H1 (cell line): ENCODE data around the gene PPP1R14B. TPM values are rescaled to one million over a fixed set of nuclear protein-coding genes. Genes with fewer than 3 reads are reported as not detected.

Experiments used
- CTCF ChIA-PET: fragments of 300-600 bp; sonication (Branson Sonifier 250); formaldehyde crosslinking; loops from one replicate; lab custom pipeline; 2021; ENCODE audit not compliant: partially characterized antibody; lab: Charles Lee
- POLR2A ChIA-PET: fragments of 300-600 bp; sonication (Branson Sonifier 250); formaldehyde crosslinking; loops from one replicate; lab custom pipeline; 2021; ENCODE audit warnings: inconsistent platforms; ENCODE audit not compliant: partially characterized antibody; lab: Charles Lee
- DNase-seq, 2 experiments: peaks; one replicate each; pipeline versions ENCODE4 v3.0.0 to v3.0.0-alpha.2; 2010 to 2022; ENCODE audit warnings: low spot score in 2 of 2, low read depth in 1 of 2, mixed read lengths in 1 of 2
- FAIRE-seq: peaks from 2 replicates; lab custom pipeline; 2011; peaks lifted over from hg19 to GRCh38; lab: Jason Lieb, UNC
- H2AFZ ChIP-seq: 2 replicates; pipeline ENCODE4 v1.8.1; 2012; ENCODE audit warnings: low read length, inconsistent platforms
- H2AK5ac ChIP-seq: 2 replicates; pipeline ENCODE4 v1.6.1; 2013; ENCODE audit warnings: low read depth, low read length
- H2BK120ac ChIP-seq: replicated peaks from 2 replicates; pipeline ENCODE3; 2013; ENCODE audit warnings: low read depth, low read length, inconsistent platforms
- H2BK12ac ChIP-seq: 2 replicates; pipeline ENCODE4 v1.6.1; 2013; ENCODE audit warnings: low read depth, low read length
- H2BK15ac ChIP-seq: 2 replicates; pipeline ENCODE4 v1.6.1; 2013; ENCODE audit warnings: low read length
- H2BK20ac ChIP-seq: 2 replicates; pipeline ENCODE4 v1.6.1; 2013; ENCODE audit warnings: low read length
- H2BK5ac ChIP-seq: 2 replicates; pipeline ENCODE4 v1.6.1; 2013; ENCODE audit warnings: low read depth, low read length
- H3K14ac ChIP-seq: 2 replicates; pipeline ENCODE4 v1.6.1; 2013; ENCODE audit warnings: inconsistent platforms; ENCODE audit not compliant: insufficient read length
- H3K18ac ChIP-seq: 2 replicates; pipeline ENCODE4 v1.6.1; 2013; ENCODE audit warnings: low read length; ENCODE audit errors: extremely low read depth
- H3K23ac ChIP-seq: 2 replicates; pipeline ENCODE4 v1.6.1; 2013; ENCODE audit warnings: inconsistent platforms; ENCODE audit not compliant: insufficient read length
- H3K23me2 ChIP-seq: 2 replicates; pipeline ENCODE4 v1.6.1; 2013; ENCODE audit warnings: low read depth, low read length
- H3K27ac ChIP-seq: 2 replicates; pipeline ENCODE4 v1.6.1; 2011; ENCODE audit warnings: low read depth, low read length, inconsistent platforms
- H3K27me3 ChIP-seq, 4 experiments: replicated peaks in 1 of 4; 1 replicate in 1 of 4; 2 replicates in 3 of 4; pipeline versions ENCODE4 v1.6.1 to v1.8.1; 2011 to 2013; ENCODE audit warnings: low read length in 3 of 4, mild to moderate bottlenecking in 3 of 4, inconsistent platforms in 2 of 4, mixed read lengths in 2 of 4, moderate library complexity in 1 of 4; ENCODE audit not compliant: control insufficient read depth in 3 of 4, insufficient read depth in 3 of 4; ENCODE audit errors: extremely low read depth in 1 of 4
- H3K36me3 ChIP-seq, 4 experiments: 2 replicates each; pipeline versions ENCODE4 v1.6.1 to v1.8.1; 2011 to 2013; ENCODE audit warnings: mild to moderate bottlenecking in 4 of 4, low read length in 3 of 4, moderate library complexity in 2 of 4, control low read depth in 1 of 4, inconsistent platforms in 1 of 4; ENCODE audit not compliant: insufficient read depth in 4 of 4, control insufficient read depth in 2 of 4
- H3K4ac ChIP-seq: replicated peaks from 2 replicates; pipeline ENCODE3; 2013; ENCODE audit warnings: low read length, low read depth, mixed read lengths, inconsistent platforms; ENCODE audit not compliant: insufficient read length
- H3K4me1 ChIP-seq, 4 experiments: replicated peaks in 1 of 4; 1 replicate in 1 of 4; 2 replicates in 3 of 4; pipeline versions ENCODE4 v1.6.1 to v1.8.1; 2011 to 2013; ENCODE audit warnings: low read length in 3 of 4, inconsistent platforms in 2 of 4, mixed read lengths in 1 of 4; ENCODE audit not compliant: insufficient read depth in 4 of 4, control insufficient read depth in 3 of 4
- H3K4me2 ChIP-seq, 2 experiments: 2 replicates each; pipeline versions ENCODE4 v1.6.1 to v1.8.1; 2011 to 2013; ENCODE audit warnings: low read depth in 2 of 2, low read length in 2 of 2, control low read depth in 1 of 2, inconsistent platforms in 1 of 2, mild to moderate bottlenecking in 1 of 2; ENCODE audit not compliant: insufficient read depth in 1 of 2
- H3K4me3 ChIP-seq, 4 experiments: fragments of 200-600, 300-600 bp in 1 of 4; sonication (generic), shearing (Covaris generic), sonication (Bioruptor Twin) in 1 of 4; 2 replicates each; pipeline versions ENCODE4 v1.5.1 to v1.8.1; 2011 to 2016; ENCODE audit warnings: low read length in 4 of 4, low read depth in 3 of 4, control low read depth in 2 of 4, inconsistent platforms in 2 of 4, mild to moderate bottlenecking in 2 of 4, mixed read lengths in 1 of 4, moderate library complexity in 1 of 4; ENCODE audit not compliant: insufficient read depth in 2 of 4; ENCODE audit errors: extremely low read depth in 1 of 4
- H3K56ac ChIP-seq: replicated peaks from 2 replicates; pipeline ENCODE3; 2013; ENCODE audit warnings: low read depth, mild to moderate bottlenecking, mixed read lengths, low read length, inconsistent platforms; ENCODE audit not compliant: insufficient read length
- H3K79me1 ChIP-seq: 2 replicates; pipeline ENCODE4 v1.6.1; 2013; ENCODE audit warnings: low read depth, low read length, control low read depth
- H3K79me2 ChIP-seq, 2 experiments: 2 replicates each; pipeline versions ENCODE4 v1.6.1 to v1.8.1; 2012 to 2013; ENCODE audit warnings: low read length in 2 of 2, mild to moderate bottlenecking in 2 of 2, inconsistent platforms in 1 of 2; ENCODE audit not compliant: insufficient read depth in 2 of 2, control insufficient read depth in 1 of 2
- H3K9ac ChIP-seq, 4 experiments: replicated peaks in 1 of 4; 1 replicate in 1 of 4; 2 replicates in 3 of 4; pipeline versions ENCODE4 v1.6.1 to v1.8.1; 2011 to 2013; ENCODE audit warnings: low read depth in 3 of 4, low read length in 3 of 4, control low read depth in 2 of 4, mild to moderate bottlenecking in 2 of 4, moderate library complexity in 2 of 4, inconsistent platforms in 1 of 4; ENCODE audit errors: extremely low read depth in 1 of 4
- H3K9me3 ChIP-seq, 2 experiments: 2 replicates each; pipeline versions ENCODE4 v1.6.1 to v1.8.1; 2012 to 2013; ENCODE audit warnings: mild to moderate bottlenecking in 2 of 2, moderate library complexity in 2 of 2, control low read depth in 1 of 2, inconsistent platforms in 1 of 2, low read depth in 1 of 2, low read length in 1 of 2, mixed read lengths in 1 of 2; ENCODE audit not compliant: insufficient read depth in 2 of 2
- H4K20me1 ChIP-seq, 2 experiments: replicated peaks in 1 of 2; 2 replicates each; pipeline versions ENCODE3 to v1.8.1; 2011 to 2013; ENCODE audit warnings: inconsistent platforms in 2 of 2, low read length in 2 of 2, mild to moderate bottlenecking in 1 of 2; ENCODE audit not compliant: insufficient read depth in 2 of 2, control insufficient read depth in 1 of 2
- H4K5ac ChIP-seq: 2 replicates; pipeline ENCODE4 v1.6.1; 2013; ENCODE audit warnings: low read length, low read depth, mixed read lengths, inconsistent platforms; ENCODE audit not compliant: insufficient read length
- H4K8ac ChIP-seq: 2 replicates; pipeline ENCODE4 v1.8.0; 2013; ENCODE audit warnings: mild to moderate bottlenecking, moderate library complexity, low read length, inconsistent platforms; ENCODE audit not compliant: insufficient read depth; ENCODE audit errors: extremely low read depth
- H4K91ac ChIP-seq: replicated peaks from 2 replicates; pipeline ENCODE3; 2013; ENCODE audit warnings: low read length, mixed read lengths, inconsistent platforms; ENCODE audit not compliant: insufficient read length
- BRCA1 ChIP-seq: IDR thresholded peaks from 2 replicates; pipeline ENCODE4 v1.6.1; 2012; ENCODE audit warnings: low read depth, low read length, improper control_type of control experiment
- CTBP2 ChIP-seq: IDR thresholded peaks from 2 replicates; pipeline ENCODE4 v1.7.0; 2011; ENCODE audit warnings: borderline replicate concordance, mild to moderate bottlenecking, moderate library complexity, mixed read lengths, low read length; ENCODE audit not compliant: insufficient read depth, insufficient read length
- EGR1 ChIP-seq: IDR thresholded peaks from 2 replicates; pipeline ENCODE4 v1.6.1; 2011; ENCODE audit warnings: low read depth, low read length, borderline replicate concordance
- GTF2F1 ChIP-seq: IDR thresholded peaks from 2 replicates; pipeline ENCODE4 v1.6.1; 2012; ENCODE audit warnings: low read depth, low read length, improper control_type of control experiment, borderline replicate concordance
- HDAC6 ChIP-seq: IDR thresholded peaks from one replicate; pipeline ENCODE4 v1.7.1; 2012; ENCODE audit warnings: low read depth, mild to moderate bottlenecking, inconsistent platforms, low read length, moderate library complexity
- JUND ChIP-seq: IDR thresholded peaks from 2 replicates; pipeline ENCODE4 v1.6.1; 2011; ENCODE audit warnings: mild to moderate bottlenecking, improper control_type of control experiment, low read length
- KDM5A ChIP-seq: fragments of 200-600 bp; IDR thresholded peaks from 2 replicates; pipeline ENCODE4 v1.7.1; 2012; ENCODE audit warnings: mild to moderate bottlenecking, low read length, inconsistent platforms, mixed read lengths
- MAFK ChIP-seq: IDR thresholded peaks from 2 replicates; pipeline ENCODE4 v1.6.1; 2012; ENCODE audit warnings: low read depth, mild to moderate bottlenecking, improper control_type of control experiment, low read length
- NRF1 ChIP-seq: IDR thresholded peaks from 2 replicates; pipeline ENCODE4 v1.6.1; 2011; ENCODE audit warnings: mild to moderate bottlenecking, low read depth, low read length, improper control_type of control experiment
- RAD21 ChIP-seq, 2 experiments: IDR thresholded peaks in 1 of 2; conservative IDR thresholded peaks in 1 of 2; 2 replicates each; pipeline ENCODE4 v1.6.1; 2011; ENCODE audit warnings: low read depth in 2 of 2, low read length in 2 of 2, improper control_type of control experiment in 1 of 2, inconsistent platforms in 1 of 2, mild to moderate bottlenecking in 1 of 2, moderate library complexity in 1 of 2
- SIRT6 ChIP-seq: IDR thresholded peaks from one replicate; pipeline ENCODE4 v1.7.1; 2012; ENCODE audit warnings: low read length, inconsistent platforms
- SP4 ChIP-seq: IDR thresholded peaks from 2 replicates; pipeline ENCODE4 v1.6.1; 2012; ENCODE audit warnings: low read length, inconsistent platforms
- SUZ12 ChIP-seq: fragments of 200-600 bp; sonication (generic); IDR thresholded peaks from 2 replicates; pipeline ENCODE4 v1.6.1; 2012; ENCODE audit warnings: mild to moderate bottlenecking, inconsistent platforms, low read length, moderate library complexity, mixed read lengths
- TAF7 ChIP-seq: optimal IDR thresholded peaks from 2 replicates; pipeline ENCODE3; 2011; ENCODE audit warnings: low read depth, mild to moderate bottlenecking, inconsistent platforms, low read length, moderate library complexity, borderline replicate concordance
- TEAD4 ChIP-seq: IDR thresholded peaks from 2 replicates; pipeline ENCODE4 v1.6.1; 2012; ENCODE audit warnings: low read depth, low read length, inconsistent platforms, mixed read lengths
- WGBS, 2 experiments: shearing (Covaris generic) in 1 of 2; methylation state at CpG; one replicate each; pipeline versions ENCODE4 v1.1.6 to v1.1.7; 2013 to 2015; ENCODE audit warnings: low lambda C conversion rate in 2 of 2, mixed read lengths in 2 of 2, inconsistent platforms in 1 of 2, low coverage in 1 of 2, missing lambda C conversion rate in 1 of 2; ENCODE audit not compliant: insufficient replicate concordance in 2 of 2, insufficient coverage in 1 of 2, insufficient read length in 1 of 2; ENCODE audit errors: extremely low coverage in 1 of 2, missing lambda C conversion rate in 1 of 2; 5-methylcytosine and 5-hydroxymethylcytosine counted together
- polyA plus RNA-seq, 7 experiments: library from polyadenylated mRNA; depleted of rRNA in 3 of 7; stranded (reverse) in 5 of 7; unstranded in 2 of 7; fragments of >200 nt in 5 of 7; fragments of 200-250 nt in 2 of 7; gene quantifications; 1 replicate in 5 of 7; 2 replicates in 1 of 7; 4 replicates in 1 of 7; pipeline versions ENCODE4 v1.2.1 to v1.2.3, GENCODE V29; 2011 to 2013; ENCODE audit warnings: missing spikeins in 2 of 7, mixed read lengths in 2 of 7
- total RNA-seq: library from RNA; stranded (reverse); fragmentation: NEBNext Ultra II Directional; extraction: Animal tissue kit (Norgen Biotek cat#: 25700); gene quantifications from 2 replicates; pipeline ENCODE4 v1.2.1, GENCODE V29; 2021

Gene PPP1R14B
- total and polyA plus RNA-seq, 2 of the 8 experiments (the other 6 are each of a cell fraction or from before 2014, with no cell fraction given), result 265 to 419 TPM

DNA sequence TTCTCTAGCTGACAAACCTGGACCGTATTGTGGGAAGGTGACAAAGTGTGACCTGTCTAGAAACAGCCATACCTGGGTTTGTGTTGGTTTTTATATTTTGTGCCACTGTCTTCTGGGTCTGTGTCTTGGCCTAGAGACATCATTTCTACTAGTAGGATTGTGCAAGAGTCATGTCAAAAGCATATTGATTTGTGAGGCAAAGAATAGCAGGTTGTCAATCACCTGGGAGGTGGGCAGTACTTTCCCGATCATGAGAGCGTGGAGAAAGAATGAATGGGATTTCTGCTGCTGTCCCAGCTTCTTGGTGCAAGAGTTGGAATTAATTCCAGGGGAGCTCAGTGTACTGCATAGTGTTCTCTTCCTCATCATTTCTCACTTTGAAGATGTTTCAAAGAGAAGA is 45.2 kb downstream of the PPP1R14B start:
- no peak overlapping the region for H2AK5ac ChIP-seq
- H3K9me3 ChIP-seq, result no peaks in the 10 kb centered on the region
- H3K23me2 ChIP-seq, result no peaks in the 10 kb centered on the region; the same call in 1 of the 2 replicates
- no peak overlapping the region for H3K14ac ChIP-seq
- ChIA-PET POLR2A (interaction anchor here (1.0 to 18.4 kb wide), 5 partner anchors 9 to 68 kb away, joined by 3 to 253 read pairs (median 11); partner anchors contain the start of genes NUDT22, STIP1 and TRPT1), CTCF (interaction anchor here (0.9 to 1.3 kb wide), 2 partner anchors 11 to 103 kb away, joined by 3 read pairs; no protein-coding TSS in a partner anchor)
- H2BK15ac ChIP-seq, result no peak overlapping the region
- no peak overlapping the region for H4K5ac ChIP-seq
- H3K36me3 ChIP-seq, result peaks cover 50 to 85% (median 71%) of the 10 kb centered on the region in 4 experiments
- no peak overlapping the region for H3K56ac ChIP-seq
- DNase-seq, result no peak
- no peak overlapping the region for H2BK12ac ChIP-seq
- no peak overlapping the region for H2AFZ ChIP-seq
- H3K4ac ChIP-seq, result no peak overlapping the region
- H3K79me1 ChIP-seq, result no peaks in the 10 kb centered on the region
- H3K4me1 ChIP-seq, result no peaks in the 10 kb centered on the region
- no peaks in the 10 kb centered on the region; a peak in 1 of 7 replicates for H3K27me3 ChIP-seq
- H2BK5ac ChIP-seq, result no peak overlapping the region
- H3K9ac ChIP-seq, result no peak overlapping the region
- H3K23ac ChIP-seq, result no peak overlapping the region
- H2BK20ac ChIP-seq, result no peak overlapping the region
- H3K27ac ChIP-seq, result no peak overlapping the region
- no peak overlapping the region for H4K91ac ChIP-seq
- no peak overlapping the region for H3K4me3 ChIP-seq
- no peak overlapping the region for H3K4me2 ChIP-seq
- H2BK120ac ChIP-seq, result no peak overlapping the region
- no peak overlapping the region for H3K18ac ChIP-seq
- FAIRE-seq, result no peak
- 90% methylated on average over 3 of the region's 3 CpGs; no CpG with 5 or more reads in 1 of the 2 experiments for WGBS, 2 experiments
- no peak overlapping the region for H4K8ac ChIP-seq
- H4K20me1 ChIP-seq, result peaks cover 5 to 19% of the 10 kb centered on the region in 2 experiments
- no peaks in the 10 kb centered on the region; a peak in 1 of 4 replicates for H3K79me2 ChIP-seq
- no peak for TF ChIP-seq BRCA1
- no peak for TF ChIP-seq SUZ12
- no peak for TF ChIP-seq SP4
- TF ChIP-seq TEAD4, result no peak
- no peak for TF ChIP-seq CTBP2
- no peak for TF ChIP-seq TAF7
- TF ChIP-seq KDM5A, result no peak
- TF ChIP-seq RAD21 (IDR thresholded peaks at IDR 0.05 in 1 of 2, conservative IDR thresholded peaks at IDR 0.05 in 1 of 2; ENCODE audit: low read depth in 2 of 2, low read length in 2 of 2), result no peak
- TF ChIP-seq SIRT6, result no peak
- no peak for TF ChIP-seq HDAC6
- TF ChIP-seq JUND, result no peak
- no peak for TF ChIP-seq EGR1
- TF ChIP-seq GTF2F1, result no peak
- no peak for TF ChIP-seq NRF1
- TF ChIP-seq MAFK, result no peak
